HG03039 (cell line): Measurements from ENCODE around the gene MLXIP.

Experiments used
- ATAC-seq: cut with Tn5 transposase; IDR thresholded peaks from one replicate; pipeline ENCODE4 v1.9.1; 2021; ENCODE audit warnings: mild to moderate bottlenecking, moderate library complexity; ENCODE audit not compliant: unreplicated experiment

MLXIP gene

DNA sequence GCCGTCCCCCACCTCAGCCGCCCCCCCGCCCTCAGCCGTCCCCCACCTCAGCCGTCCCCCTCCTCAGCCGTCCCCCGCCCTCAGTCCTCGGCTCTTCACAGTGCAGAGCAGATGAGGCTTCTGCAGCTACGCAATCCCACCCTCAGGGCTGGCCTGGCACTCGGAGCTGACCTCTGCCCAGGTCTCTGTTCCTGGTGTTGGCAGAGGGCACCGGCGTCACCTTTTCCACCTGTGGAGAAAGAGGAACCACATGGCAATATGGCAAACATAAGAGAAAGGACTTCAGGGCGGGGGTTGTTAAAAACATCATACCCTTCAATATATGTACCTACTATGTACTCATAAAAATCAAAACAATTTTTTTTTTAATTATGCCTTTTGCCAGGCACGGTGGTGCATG lies 45.8 kb downstream of the MLXIP start:
- ATAC-seq = no peak

DNA sequence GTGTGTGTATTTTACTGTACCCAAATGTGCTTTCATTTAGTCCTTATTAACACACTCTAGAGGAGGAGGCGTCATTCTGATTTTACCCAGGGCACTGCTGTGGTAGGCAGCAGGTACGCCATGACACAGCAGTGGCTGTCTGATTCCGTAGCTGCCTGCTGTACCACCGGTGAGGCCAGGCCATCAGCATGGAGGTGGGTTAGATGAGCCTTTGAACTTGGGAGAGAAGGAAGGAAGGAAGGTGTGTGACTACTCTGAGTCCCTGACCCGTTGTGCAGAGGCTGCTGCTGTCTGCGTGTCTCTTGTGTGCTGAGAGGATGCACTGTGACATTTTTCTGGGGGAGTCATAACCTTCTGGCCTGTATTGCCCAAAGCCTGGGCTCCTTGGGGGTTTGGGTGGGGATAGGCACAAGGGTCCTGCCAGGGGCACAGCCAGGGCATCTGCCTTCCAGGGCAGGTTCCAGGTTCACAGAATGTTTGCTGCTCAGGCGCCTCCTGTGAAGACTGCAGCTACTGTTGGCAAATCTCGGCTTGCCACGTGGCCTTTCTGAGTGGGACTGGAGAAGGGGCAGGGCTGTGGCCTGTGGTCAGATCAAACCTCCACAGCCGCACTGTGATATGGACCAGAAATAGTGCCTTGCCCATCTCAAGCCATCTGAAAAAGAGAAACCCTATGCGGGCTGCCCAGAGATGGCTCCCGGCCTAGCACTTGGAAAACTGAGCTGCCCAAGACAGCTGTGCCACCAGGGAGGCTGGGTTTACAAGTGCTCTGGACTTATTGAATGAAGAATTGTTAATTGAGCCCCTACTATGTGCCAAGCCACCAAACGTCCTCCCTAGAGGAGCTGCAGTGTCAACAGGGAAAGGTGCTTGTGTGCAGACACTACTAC lies 47.1 kb downstream of the MLXIP start:
- ATAC-seq = no peak

DNA sequence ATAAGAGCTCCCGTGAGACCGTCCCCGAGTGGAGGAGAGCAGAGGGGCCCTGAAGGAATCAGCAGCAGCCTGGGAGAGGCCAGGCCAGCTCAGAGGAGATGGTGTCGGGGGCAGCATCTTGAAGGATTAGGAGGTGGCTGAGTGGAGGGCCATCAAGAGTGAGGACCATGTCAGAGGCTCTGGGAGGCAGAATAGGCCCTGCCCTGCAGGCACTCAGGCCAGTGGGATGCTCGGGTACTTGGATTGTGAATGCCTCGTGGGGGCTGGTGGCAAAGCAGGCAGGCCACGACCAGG lies 47.7 kb downstream of the MLXIP start:
- no peak for ATAC-seq

DNA sequence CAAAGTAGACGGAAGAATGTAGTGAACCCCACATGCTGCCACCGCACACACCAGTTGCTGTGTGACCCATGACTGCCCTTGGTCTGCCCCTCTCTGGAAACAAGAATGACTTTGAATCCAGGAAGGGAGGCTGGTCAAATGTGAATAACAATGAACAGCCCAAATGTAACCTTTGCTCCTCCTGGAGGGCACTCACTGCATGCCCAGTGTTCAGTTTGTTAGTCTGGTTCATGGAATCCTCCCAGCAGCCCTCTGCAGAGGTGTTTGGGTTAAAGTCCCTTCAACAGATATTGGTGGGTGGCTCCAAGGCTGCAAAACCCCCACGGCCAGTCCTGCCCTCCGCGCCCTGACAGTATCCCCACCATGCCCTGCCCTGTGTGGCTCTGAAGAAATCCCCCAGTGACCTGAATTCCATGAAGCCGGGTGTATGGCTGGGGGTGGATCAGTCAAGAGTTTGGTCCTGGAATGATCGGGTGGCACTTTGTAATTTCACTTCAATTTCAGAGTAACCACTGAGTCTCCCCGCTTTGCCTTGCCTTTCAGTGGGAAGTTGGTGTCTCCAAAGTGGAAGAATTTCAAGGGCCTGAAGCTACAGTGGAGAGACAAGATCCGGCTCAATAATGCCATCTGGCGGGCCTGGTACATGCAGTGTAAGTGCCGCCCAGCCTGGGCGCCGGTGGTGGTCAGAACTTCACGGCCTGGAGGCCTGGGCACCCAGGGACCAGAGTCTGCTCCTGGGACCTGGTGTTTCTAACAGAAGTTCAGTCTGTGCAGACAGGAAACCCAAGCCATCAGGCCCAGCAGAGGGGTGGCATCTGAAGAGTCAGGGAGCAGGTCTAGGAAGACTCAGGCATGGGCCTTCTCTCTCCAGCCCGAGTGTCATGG lies 48.4 kb downstream of the MLXIP start:
- no peak for ATAC-seq

DNA sequence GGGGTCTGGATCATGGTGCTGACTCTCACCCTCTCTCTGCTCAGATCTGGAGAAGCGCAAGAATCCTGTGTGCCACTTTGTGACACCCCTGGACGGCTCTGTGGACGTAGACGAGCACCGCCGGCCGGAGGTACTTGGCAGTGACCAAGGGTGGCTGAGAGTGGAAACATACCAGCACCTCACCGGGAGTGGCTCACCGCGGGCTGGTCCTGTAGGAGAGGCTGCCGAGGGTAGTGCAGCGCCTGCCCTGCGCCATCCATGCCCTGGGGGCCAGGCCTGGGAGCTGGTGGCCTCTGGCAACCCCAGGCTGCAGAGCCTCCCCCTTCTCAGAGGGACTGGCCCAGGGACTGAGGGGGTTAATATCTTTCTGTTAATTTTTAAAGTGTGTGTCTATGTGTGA lies 49.3 kb downstream of the MLXIP start:
- ATAC-seq = no peak

DNA sequence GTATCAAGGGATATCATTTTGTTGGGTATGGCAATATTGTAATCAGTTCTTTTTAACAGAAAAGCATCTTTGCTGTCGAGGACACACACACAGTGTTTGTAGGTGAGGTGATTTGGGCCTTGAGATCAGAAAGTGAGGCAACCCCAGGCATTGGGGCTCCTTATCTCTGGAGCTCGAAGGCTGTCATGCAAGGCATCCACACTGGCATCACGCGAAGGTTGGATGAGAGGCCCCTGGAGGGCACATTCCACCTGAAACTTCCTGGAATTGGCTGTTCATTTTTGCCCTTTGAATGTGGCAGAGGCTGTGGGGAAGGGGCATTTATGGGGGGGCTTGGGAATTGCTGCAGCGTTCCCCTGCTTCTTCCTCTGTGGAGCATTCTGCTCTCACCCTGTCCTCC lies 49.9 kb downstream of the MLXIP start:
- no peak for ATAC-seq

DNA sequence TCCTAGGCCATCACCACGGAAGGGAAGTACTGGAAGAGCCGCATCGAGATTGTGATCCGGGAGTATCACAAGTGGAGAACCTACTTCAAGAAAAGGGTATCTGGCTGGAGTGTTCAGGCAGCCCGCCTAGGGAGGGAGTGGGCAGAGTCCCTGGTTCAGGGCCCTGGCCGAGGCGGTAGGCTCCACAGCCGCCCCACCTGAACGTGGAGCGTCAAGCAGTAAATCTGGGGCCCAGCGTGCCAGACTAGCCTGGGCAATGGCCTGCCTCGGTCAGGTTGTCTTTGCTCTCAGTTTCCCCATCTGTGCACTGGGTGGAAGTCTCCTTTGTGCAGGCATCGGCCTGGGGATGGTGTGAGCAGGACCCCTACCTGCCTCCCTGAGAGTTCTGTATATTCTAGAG lies 50.6 kb downstream of the MLXIP start:
- no peak for ATAC-seq

DNA sequence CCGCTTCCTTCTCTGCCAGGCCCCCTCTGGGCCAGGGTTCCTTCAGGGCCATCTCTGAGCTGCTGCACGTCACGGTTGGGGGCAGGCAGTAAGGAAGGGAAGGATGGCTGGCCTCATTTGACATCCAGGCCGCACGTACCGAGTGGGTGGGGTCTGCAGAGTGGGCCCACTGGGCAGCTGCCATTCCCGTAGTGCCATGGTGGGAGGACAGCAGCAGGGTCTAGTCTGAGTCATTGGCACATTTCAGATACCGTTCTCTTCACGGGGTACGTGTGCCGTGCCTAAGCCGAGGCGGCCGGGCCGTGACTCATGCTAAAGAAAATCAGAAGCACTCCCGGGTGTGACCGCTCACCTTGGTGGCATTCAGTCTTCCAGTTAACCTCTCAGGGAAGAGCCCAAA lies 51.6 kb downstream of the MLXIP start:
- no peak for ATAC-seq

DNA sequence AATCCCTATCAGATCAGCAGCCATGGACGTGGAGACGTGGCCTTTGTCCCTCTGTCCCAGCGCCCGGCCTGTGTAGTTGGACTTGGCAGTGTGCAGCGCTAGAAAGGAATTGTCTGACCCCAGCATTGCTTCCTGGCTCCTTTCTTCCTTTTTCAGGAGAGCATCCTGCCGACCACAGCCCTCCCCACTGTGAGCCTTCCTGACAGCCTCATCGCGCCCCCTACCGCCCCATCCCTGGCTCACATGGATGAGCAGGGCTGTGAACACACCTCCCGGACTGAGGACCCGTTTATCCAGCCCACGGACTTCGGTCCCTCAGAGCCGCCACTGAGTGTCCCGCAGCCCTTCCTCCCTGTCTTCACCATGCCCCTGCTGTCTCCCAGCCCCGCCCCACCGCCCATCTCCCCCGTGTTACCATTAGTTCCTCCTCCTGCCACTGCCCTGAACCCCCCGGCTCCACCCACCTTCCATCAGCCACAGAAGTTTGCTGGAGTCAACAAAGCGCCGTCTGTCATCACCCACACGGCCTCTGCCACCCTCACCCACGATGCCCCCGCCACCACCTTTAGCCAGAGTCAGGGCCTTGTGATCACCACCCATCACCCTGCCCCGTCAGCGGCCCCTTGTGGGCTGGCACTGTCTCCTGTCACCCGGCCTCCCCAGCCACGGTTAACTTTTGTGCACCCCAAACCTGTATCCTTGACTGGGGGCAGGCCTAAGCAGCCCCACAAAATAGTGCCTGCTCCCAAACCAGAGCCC lies 54.8 kb downstream of the MLXIP start:
- no peak for ATAC-seq

DNA sequence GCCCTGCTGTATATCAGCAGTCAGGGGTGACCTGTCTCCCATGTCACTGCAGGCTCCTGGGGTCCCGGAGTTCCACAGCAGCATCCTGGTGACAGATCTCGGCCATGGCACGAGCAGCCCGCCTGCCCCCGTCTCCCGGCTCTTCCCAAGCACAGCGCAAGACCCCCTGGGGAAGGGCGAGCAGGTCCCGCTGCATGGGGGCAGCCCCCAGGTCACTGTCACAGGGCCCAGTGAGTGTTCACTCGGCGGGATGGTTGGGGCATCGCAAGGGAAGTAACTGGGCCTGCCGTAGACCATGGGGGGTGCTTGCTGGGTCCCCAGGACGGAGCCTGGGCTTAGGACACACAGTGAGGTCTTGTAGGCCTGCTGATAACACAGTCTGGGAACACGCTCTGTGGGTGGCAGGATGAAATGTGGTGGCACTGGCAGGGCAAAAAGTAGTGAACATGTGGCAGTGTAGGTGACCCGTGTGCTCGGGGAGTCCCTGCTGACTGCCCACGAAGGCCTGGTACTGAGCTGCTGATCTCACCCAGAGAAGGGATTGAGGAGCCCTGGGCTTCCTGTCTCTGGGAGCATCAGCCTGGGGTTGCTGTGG lies 57.0 kb downstream of the MLXIP start:
- no peak for ATAC-seq

DNA sequence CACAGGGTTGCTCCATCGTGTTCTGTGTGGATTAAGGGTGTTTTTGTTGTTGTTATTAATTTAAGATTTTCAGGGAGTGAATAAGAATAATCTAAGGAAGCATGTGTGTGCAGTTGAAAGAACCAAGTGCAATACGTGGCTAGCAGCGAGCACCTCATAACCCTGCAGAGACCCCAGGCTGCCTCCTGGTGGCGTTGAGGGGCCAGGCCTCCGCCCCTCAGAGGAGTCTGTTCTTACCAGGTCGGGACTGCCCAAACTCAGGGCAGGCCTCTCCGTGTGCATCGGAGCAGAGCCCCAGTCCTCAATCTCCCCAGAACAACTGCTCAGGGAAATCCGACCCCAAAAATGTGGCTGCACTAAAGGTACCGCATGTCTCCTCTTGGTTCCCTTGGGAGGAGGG lies 58.7 kb downstream of the MLXIP start:
- ATAC-seq = no peak

DNA sequence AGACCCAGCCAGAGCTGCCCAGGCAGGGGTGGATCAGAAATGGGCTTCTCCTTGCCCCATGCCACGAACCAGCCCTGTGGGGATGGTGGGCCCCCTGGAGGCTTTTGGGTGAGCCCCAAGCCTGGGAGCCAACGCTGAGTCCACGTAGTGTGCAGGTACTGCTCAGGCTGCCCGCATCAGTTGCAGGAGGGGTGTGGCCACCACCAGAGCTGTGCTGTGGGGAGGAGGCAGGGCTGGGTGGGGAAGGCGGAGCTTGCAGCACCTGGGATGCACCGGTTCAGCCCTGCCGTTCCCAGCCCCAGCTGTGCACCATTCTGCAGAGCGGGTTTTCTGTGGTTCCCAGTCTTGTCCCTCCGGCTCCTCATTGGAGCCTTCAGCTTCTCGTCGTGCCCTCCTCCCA lies 59.1 kb downstream of the MLXIP start:
- ATAC-seq = no peak

DNA sequence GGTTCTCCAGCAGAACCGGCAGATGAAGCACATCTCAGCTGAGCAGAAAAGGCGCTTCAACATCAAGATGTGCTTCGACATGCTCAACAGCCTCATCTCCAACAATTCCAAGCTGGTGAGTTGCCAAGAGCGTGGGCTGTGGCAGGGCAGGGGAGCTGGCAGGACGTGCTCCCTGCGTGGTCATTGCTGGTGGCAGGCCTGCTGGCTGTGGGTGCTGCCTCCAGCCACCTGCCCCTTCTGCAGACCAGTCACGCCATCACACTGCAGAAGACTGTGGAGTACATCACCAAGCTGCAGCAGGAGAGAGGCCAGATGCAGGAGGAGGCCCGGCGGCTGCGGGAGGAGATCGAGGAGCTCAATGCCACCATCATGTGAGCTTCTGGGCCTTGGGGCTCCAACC lies 59.6 kb downstream of the MLXIP start:
- no peak for ATAC-seq

DNA sequence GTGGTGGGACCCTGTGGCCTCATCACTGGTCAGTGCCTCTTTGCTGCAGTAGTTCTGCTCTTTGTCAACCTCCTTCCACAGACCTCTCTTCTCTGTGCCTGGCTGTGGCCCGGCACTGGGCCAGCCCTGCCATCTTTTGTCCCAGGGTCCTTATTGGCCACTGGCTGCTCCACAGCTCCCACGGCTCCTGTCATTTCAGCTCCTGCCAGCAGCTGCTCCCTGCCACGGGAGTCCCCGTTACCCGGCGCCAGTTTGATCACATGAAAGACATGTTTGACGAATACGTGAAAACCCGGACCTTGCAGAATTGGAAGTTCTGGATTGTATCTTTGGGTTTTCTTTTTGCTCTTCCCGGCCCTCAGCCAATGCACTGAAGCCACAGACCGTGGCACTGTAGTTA lies 60.1 kb downstream of the MLXIP start:
- no peak for ATAC-seq

DNA sequence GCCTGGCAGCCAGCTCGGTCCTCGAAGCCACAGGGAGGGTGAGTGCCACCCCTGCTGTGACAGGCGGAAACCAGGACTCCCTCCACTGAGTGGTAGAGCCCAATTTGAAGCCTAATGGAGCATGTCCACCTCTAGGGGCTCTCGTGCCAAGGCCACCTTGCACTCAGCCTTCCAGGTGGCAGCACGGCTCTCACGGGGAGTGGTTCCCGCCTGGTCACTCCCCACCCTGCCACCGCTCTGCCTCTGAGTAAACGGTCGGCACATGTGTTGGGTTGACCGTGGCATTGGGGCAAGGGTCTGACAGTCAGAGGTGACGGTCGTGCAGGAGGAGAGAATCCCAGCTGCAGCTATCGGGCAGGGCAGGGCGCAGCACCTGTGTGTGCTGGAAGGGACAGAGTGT lies 60.7 kb downstream of the MLXIP start:
- ATAC-seq = no peak

DNA sequence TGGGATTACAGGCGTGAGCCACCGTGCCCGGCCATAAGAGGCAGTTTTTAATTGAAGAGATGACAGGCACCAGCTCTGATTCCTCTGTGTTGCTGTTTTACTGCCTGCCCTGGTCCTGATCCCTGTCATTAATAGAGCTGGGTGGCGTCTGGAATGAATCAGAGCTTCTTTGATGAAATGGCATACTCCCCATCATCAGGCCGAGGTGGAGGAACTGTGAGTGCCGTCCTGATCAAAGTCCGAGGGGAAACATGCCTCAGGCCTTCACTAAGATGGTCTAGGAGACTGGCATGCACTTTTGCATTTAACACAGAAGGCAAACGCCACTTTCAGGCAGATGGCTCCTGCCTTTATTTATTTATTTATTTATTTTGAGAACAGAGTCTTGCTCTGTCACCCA lies 61.4 kb downstream of the MLXIP start:
- ATAC-seq = no peak

DNA sequence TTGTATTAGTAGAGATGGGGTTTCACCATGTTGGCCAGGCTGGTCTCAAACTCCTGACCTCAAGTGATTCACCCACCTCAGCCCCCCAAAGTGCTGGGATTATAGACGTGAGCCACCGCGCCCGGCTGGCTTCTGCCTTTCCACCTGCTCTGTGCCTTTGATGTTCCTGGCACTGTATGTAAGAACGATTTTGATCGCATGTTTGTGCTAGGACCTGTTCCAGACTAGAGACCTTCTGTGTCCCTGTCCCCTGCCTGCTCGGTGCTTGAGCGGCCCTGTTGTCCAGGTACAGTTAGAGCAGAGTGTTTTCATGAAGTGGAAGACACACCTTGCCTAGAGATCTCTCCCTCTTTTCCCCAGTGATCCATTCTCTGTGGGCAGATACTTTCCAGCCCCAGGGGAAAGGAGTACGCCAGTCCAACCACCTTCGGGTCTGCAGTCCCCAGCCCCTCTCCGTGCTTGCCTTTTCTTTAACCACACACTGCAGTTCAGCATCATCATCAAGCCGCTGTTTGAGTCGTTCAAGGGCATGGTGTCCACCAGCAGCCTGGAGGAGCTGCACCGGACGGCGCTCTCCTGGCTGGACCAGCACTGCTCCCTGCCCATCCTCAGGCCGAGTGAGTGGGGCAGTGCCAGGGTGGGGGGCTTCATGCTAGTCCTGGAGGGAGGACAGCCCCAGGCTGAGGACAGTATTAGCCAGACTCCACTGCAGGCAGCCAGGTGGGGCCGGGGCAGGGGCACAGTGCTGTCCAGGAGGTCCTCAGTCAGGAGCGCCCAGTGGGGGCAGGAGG lies 62.1 kb downstream of the MLXIP start:
- no peak for ATAC-seq

DNA sequence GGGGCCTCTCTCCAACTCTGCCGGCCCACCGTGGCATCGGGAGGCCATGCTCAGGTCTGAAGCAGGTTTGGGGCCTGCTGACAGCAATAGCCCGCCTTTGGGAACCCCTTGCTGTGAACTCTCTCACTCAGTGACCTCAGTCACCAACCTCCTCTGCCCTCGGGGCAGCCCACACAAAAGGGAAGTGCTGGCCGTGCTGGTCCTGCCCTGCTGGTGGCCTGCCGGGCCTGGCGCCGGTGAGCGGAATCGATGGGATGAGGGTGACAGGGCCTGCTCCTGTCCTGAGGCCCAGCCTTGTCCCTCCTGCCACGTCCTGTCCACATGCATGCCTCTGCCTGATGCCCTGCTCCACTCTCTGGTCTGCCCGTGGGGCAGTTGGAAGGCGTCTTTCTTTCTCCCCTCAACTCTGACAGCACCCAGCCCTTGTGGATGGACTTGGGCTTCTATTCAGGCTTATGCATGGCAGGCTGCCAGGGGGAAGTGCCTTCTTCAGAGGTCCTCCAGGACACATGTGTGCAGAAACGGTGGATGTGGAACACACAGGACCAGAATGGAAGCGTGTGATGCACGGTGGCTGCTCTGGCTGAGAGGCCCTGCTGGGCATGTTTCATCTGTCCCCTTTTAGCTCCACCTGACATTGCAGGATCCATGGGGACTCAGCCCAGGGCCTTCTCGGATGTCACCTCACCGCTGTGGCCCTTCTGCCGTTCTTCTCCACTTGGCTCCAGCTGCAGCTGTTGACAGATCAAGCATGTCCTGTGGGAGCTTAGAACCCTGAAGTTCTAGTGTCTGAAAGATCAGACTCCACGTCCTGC lies 63.6 kb downstream of the MLXIP start:
- no peak for ATAC-seq

DNA sequence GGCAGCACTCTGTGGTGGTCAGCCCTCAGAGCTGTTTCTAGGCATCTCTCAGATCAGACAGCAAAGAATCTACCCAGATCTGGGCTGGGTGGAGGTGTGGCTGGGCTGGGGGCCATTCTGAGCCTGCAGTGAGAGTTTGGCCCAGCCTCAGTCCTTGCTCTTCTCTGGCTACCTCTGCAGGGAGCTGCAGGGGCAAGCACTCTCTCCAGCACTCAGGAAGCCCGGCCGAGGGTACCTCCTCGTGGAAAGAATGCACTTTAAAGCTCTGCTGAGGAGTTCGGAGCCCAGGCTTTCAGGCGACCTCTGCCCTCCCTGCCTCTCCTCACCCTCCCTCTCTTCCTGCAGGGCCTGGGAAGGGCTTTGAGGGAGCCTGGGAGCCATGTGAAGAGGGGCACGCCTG lies 64.3 kb downstream of the MLXIP start:
- no peak for ATAC-seq

DNA sequence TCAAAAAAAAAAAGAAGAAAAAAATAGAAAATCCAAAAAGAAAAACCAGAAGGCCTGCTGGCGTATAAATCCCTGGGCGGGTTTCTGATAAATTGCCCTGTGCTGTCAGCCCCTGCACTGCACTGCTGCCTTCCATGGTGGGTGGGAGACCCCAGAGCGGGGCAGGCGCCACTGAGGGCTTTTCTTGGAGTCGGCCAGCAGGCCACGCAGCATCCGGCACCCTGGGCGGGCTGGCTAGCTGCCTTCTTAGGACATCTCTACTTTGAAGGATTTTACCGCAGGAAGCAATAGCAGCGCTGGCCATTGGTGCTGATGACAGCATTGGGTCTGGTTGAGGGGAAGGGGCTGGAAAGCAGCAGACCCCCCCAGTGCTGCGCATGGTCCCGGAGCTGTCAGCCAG lies 66.3 kb downstream of the MLXIP start:
- no peak for ATAC-seq
